ENCODE results near the gene EMC10.
A peak's percentile ranks its signal among the peaks of the same experiment; 100 is the strongest.
"Not testable (repeated sequence)": the region's sequence is repeated elsewhere in the genome, so short reads cannot be mapped to it uniquely, and the experiment has no call there.

The EMC10 gene

DNA sequence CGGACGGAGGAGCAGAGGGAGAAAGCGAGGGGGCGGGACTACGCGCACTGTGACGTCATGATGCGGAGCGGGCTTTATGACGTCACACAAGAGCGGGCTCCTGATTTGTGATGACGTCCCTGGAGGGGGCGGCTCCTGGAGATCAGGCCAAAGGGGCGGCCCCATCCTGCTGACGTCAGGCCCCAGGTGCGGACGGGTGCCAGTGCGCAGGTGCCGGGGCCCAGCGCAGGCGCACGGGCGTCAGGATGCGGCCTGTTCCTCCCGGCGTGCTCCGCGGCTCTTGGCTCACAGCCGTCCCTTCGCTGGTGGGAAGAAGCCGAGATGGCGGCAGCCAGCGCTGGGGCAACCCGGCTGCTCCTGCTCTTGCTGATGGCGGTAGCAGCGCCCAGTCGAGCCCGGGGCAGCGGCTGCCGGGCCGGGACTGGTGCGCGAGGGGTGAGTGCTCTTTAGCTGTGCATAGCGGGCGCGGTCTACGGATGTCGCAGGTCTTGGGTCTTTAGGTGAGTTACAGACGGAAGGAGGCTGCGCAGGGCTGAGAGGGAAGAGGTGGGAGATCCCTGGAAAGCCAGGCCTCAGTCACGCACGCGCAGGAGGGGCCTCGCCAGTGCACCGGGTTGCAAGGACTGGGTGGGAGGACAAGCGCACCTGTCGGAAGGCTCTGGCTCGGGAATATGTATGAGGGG is at the start of gene EMC10, which contains the start of gene GARIN5A:
EMC10 (plus strand) TSS at position 284 of the 683 bp plus-strand sequence; CDS start at position 322, 38 bp downstream.
GARIN5A (minus strand) TSS at position 625 of the 683 bp plus-strand sequence; CDS start at position 165, 460 bp downstream.
- DNase-seq: peak; percentile 88

DNA sequence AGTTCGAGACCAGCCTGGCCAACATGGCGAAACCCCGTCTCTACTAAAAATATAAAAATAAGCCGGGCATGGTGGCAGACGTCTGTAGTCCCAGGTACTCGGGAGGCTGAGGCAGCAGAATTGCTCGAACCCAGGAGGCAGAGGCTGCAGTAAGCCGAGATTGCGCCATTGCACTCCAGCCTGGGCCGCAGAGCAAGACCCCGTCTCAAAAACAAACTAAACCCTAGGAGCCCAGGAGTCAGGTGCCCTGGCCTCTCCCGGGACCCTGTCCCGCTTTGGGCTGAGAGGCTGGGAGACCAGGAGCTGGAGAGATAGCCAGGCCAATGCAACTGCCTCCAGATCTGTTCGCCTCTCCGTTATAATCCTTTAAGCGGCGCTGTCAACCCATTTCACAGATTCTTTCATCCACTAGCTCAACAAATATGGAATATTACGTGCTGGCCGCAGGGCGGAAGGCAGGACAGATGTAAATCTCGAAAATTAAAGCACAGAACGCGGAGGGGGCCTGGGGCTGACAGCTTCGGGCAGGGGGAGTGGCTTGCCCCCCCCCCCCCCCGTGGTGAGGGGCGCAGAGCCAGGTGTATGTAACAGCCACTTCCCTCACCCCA is 48.9 kb upstream of the EMC10 start:
- DNase-seq: no peak

DNA sequence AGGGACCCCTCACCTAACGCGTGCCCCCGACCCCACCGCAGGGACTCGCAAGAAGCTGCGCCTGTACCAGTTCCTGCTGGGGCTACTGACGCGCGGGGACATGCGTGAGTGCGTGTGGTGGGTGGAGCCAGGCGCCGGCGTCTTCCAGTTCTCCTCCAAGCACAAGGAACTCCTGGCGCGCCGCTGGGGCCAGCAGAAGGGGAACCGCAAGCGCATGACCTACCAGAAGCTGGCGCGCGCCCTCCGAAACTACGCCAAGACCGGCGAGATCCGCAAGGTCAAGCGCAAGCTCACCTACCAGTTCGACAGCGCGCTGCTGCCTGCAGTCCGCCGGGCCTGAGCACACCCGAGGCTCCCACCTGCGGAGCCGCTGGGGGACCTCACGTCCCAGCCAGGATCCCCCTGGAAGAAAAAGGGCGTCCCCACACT is 48.3 kb upstream of the EMC10 start:
- DNase-seq: peak; percentile 17

DNA sequence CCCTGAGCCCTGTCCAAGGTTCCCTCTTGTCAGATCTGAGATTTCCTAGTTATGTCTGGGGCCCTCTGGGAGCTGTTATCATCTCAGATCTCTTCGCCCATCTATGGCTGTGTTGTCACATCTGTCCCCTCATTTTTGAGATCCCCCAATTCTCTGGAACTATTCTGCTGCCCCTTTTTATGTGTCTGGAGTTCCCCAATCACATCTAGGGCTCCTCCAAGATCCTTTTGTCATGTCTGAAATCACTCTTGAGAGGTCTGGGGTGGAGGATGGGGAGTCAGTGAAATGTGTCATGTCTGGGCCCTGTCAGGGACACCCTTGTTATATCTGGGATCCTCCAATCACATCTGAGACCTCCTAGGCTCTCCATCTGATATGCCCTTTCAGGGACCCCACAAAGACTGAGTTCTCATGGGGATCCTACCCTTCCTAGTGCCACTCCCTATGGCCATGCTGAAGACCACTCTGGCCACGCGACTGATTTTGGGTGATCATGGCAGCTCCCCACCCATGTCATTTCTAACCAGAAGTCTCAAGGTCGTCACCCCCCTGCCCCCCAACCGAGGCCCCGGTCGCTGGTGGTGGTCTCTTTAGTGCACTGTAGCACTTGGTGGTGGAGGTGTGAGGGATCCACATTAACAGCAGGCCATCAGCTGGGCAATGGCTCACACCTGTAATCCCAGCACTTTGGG is 47.4 kb upstream of the EMC10 start:
- no peak for DNase-seq

DNA sequence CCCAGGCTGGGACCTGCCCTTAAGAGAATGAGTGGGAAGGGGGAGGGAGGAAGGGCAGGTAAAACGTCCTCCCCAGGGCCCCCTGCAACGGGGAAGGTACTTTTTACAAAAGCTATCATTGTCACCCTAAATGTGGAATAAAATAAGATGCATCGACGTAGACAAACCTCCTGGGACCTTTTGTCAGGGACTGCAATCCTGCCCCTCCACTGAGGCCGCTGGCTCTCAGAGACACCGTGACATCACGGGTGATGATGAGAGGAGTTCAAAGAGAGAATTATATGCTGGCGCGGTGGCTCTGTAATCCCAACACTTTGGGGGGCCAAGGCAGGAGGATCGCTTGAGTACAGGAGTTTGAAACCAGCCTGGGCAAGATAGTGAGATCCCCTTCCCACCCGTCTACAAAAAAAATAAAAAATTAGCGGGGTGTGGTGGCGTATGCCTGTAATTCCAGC is 45.4 kb upstream of the EMC10 start:
- no peak for DNase-seq

DNA sequence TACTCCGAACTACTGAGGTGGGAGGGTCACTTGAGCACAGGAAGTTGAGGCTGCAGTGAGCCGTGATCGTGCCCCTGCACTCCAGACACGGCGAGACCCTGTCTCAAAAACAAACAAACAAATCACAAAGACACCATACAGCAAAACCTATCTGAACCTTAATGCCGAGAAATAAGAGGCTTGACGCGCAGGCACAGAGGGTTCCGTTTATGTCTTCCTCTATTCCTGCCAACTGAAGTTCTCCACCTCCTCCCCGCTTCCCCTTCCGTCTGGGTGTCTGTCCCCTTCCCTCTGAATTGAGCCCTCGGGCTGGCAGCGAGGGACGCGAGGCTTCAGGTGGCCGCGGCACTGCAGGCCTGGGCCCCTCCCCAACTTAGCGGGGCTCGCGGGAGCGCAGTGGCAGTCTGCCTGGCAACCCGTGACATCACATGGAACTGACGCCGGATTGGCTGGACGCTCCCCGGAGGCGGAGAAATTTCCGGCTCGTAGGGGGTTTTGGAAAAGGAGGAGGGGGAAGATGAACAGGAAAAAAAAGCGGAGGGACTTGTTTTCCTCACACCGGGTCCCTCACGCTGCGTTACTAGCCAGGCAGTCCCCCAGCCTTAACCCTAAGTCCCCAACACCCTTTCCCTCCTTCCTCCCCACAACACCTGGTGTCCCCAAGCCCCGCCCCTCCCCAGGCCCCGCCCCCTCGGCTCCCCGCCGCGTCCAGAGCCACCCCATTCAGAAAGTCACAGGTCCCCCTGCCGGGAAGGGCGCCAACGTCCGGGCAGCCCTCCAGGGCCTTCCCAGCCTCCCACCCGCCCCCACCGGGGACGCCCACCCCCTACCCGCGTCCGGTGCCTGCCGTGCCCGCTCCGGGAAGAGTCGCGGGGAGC is 44.7 kb upstream of the EMC10 start:
- peak; percentile 54 for DNase-seq

DNA sequence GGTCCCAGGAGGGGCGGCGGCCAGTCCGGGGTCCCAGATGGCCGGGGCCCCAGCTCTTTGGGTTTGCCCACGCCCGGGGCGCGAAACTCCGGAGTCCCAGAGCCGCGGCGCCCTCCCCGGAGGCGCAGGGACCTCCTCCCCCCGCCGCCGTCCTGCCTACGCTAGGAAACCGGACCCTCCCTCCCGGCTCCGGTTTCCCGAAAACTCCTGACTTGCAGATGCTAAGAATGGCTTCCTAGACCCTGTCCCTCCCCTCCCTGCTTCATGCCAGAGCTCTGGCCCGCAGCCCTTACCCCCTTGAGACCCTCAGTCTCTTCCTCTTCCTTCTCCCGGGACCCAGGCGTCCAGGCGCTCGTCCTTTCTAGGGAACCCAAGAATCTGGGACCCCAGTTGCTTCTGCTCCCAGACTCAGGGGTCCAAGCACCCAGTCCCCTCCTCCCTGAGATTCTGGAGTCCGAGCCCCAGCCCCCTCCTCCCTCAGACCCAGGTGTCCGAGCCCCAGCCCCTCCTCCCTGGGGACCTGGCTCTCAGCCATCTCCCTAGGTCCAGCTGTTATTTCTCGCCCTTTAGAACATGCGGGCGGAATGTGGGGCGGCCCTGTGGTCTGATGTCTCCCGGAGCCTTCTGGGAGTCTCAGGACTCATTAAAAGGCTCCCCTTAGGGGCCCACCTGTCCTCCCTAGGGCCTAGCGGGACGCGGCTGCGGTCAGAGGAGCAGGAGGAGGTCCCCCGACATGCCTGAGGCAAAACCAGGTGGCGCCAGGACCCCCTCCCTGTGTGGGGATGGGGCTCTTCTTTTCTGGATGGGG is 43.9 kb upstream of the EMC10 start, which contains the start of gene MYBPC2:
MYBPC2 (plus strand) TSS at position 672 of the 808 bp plus-strand sequence; CDS start at position 734, 62 bp downstream.
- no peak for DNase-seq

DNA sequence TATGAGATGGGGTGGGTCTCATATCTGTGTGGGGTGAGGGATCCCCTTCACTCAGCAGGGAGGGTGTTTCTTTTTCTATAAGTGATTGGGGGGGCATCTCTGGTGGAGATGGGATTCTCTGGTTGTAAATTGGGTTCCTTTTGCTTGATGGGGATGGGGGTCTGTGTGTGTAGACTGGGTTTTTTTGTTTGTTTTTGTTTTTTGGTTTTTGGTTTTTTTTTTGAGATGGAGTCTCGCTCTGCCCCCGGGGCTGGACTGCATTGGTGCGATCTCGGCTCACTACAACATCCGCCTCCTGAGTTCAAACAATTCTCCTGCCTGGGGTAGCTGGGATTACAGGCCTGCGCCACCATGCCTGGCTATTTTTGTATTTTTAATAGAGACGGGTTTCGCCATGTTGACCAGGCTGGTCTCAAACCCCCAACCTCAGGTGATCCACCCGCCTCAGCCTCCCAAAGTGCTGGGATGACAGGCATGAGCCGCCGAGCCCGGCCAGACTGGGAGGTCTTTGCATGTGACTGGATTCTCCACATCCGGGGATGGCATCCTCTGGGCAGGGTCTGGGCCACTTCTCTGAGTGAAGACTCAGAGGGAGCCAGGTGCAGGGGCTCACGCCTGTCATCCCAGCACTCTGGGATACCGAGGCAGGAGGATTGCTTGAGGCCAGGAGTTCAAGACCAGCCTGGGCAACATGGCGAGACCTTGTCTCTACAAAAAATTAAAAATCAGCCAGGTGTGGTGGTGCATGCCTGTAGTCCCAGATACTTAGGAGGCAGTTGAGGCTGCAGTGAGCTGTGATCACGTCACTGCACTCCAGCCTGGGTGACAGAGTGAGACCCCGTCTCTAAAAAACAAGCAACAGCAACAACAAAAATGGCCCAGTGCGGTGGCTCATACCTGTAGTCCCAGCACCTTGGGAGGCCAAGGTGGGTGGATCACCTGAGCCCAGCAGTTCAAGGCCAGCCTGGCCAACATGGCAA is 42.8 kb upstream of the EMC10 start:
- DNase-seq: no peak

DNA sequence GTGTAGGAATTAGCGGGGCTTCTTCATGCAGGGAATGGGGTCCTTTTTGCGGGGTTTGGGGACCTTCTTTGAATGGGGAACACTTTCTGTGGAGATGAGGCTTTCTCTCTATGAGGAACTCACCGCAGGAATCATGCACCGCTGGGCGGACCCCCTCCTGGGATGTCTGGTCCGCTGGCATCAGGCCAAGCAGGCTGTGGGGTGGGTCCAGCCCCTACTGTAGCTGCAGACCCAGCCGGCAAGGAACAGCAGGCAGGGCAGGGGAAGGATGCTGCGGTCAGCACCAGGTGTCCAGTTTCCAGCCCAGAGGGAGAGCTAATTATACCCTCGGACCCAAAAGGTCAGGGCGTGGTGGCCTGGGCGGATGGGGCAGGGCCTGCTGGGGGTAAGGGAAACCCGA is 41.8 kb upstream of the EMC10 start:
- DNase-seq: no peak

DNA sequence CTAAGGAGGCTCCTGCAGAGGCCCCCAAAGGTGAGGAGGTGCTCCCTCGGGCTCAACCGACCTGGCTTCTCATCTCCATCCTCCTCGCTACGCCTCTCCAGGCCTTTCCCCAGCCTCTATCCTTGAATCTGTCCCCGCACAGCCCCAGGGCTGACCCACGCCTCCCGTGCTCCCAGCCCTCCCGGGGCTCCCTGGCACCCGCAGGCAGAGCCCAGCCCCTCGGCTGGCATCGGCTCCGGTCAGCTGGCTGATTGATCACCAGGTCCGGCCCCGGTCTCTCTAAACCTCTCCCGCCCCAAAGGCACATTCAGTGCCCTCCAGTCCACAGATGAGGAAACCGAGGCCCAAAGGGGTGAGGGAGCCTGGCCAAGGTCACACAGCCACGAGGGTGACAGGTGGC is 41.1 kb upstream of the EMC10 start:
- DNase-seq: no peak

DNA sequence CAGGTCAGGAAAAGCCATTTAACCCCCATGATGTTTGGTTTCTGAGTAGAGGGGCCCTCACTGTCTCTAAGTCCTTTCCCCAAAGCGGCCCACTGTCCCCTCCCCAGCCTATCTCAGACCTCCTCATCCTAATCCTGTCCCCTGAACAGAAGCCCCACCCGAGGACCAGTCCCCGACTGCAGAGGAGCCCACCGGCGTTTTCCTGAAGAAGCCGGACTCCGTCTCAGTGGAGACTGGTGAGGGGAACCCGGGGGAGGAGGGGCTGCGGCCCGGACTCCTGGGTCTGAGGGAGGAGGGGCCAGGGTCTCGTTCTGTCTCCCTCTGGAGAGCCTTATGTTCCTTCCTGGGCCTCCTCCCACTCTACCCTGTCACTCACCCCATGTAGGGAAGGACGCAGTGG is 40.7 kb upstream of the EMC10 start:
- no peak for DNase-seq

DNA sequence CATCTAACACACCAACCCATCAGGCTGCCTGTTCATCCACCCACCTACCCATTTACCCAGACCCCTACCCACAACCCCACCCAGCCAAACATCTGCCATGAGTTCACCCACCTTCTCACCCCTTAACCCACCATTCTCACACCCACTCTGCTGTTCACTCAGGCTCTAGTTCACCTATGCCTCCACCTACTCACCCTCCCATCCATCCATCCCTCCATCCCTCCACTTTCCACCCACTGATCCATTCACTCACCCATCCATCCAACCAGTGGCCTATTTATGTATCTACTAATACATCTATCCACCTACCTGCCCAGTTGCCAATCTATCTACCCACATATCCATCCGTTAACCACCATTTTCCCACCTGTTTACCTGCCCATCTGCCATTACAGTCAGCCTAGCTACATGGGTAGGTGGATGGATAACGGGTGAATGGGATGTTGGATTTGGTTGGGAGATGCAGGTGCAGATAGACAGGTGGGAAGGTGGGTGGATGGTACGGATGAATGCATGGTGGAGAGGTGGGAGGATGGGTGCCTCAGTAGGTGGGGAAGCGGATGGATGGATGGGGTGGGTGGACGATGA is 38.4 kb upstream of the EMC10 start:
- DNase-seq: no peak

DNA sequence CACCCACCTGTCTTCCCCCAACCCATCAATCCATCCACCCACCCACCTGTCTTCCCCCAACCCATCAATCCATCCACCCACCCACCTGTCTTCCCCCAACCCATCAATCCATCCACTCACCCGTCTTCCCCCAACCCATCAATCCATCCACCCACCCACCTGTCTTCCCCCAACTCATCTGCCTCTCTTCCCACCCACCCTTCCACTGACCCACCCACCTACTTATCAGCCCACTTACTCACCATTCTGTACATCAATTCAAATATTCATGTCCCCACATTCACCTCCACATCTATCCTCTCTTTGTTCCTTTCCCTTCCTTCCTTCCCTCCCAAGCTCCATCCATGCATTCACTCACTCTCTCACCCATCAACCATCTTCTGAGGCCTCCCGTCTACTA is 37.2 kb upstream of the EMC10 start:
- not testable (repeated sequence) for DNase-seq

DNA sequence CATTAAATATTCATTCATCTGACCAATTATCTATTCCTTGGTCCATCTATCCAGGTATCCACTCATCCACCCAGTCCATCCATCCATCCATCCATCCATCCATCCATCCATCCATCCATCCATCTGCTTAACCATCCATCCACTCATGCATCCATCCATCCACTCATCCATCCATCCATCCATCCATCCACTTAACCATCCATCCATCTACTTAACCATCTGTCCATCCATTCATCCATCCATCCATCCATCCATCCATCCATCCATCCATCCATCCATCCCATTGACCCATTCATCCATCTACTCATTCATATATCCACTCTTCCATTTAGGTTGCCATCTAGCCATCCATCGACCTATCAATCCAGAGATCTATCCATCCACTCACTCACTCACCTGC is 32.2 kb upstream of the EMC10 start:
- no peak for DNase-seq

DNA sequence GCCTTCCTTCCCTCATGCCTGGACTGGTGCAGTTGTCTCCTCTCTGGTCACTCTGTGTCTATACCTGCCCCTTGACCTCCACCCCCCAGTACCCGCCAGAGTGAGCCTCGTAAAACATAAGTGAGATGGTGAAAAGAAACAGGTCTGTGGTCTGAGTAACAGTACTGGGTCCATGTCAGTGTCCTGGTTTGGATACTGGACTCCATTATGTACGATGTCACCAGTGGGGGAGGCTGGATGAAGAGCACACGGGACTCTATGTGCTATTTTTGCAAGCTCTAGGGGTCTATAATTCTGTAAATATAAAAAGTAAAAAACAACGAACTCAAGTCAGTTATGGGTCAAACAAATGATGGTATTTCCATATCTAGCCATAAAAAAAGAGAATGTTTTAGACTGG is 29.3 kb upstream of the EMC10 start:
- no peak for DNase-seq

DNA sequence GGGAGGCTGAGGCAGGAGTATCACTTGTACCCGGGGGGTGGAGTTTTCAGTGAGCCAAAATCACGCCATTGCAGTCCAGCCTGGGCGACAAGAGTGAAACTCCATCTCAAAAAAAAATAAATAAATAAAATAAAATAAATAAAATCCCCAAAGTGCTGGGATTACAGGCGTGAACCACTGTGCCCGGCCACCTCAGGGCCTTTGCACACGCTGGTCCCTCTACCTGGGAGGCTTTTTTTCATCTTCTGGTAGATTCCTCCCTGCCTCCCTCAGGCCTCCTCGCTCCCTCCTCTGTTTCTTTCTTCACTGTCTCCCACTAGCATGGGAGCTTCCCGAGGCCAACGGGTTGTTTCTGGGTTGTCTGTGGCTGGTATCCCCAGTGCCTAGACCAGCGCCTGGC is 28.6 kb upstream of the EMC10 start:
- DNase-seq: no peak

DNA sequence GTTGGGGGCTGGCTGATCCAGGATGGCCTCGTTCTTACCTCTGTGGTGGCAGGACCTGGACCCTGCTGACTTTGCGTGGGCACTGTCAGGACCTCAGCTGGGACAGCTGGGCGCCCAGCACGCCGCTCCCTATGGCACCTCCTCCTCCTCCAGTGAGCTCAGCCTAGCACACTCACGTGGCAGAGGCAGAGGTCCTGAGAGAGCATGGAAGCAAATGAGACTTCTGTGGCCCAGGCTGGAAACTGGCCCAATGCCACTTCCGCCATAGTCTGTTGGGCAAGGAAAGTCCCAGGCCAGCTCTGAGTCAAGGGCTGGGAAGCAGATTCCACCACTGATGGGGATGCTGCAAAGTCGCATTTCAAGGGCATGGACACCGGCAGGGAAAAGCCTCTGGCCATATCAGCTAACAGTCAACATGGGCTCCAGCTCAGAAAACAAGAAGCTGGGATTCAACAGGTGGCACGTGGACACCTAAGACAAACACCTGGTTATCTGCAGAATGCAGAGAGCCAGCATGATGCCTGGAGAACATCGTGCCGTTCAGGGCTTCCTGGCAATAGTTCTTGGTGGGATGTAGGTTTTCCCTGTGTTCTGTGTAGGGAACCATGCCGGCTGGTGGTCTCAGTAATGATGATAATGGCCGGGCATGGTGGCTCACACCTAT is 26.9 kb upstream of the EMC10 start:
- DNase-seq: peak; percentile 1

DNA sequence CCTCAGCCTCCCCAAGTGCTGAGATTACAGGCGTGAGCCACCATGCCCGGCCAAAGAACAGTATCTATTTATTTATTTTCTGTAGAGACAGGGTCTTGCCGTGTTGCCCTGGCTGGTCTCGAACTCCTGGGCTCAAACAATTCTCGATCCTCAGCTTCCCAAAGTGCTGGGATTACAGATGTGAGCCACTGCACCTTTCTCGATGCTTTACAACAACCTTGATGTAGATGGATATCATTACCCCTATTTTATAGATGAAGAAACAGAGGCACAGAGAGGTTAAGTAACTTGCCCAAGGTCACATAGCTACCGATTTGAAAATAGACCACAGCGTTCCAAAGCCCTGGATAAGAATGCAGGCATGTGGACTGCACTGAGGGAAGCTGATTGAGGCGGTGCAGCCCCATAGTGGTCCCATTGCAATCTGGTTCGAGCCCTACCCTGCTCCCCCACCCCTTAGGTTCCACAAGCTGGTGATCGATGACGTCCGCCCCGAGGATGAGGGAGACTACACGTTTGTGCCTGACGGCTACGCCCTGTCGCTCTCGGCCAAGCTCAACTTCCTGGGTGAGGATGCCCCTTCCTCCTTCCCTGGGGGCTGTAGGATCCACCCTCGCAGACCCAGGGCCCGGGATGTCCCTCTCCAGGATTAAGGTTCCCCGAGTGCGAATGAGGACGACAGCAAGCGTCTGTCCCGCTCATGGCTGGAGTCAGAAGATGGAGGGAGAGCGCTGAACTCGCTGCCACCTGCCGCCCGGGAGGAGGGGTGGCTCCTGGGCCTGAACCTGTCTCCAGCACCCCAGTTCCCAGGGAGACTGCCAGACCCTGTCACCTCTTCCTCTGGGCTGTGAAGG is 25.7 kb upstream of the EMC10 start:
- DNase-seq: no peak

DNA sequence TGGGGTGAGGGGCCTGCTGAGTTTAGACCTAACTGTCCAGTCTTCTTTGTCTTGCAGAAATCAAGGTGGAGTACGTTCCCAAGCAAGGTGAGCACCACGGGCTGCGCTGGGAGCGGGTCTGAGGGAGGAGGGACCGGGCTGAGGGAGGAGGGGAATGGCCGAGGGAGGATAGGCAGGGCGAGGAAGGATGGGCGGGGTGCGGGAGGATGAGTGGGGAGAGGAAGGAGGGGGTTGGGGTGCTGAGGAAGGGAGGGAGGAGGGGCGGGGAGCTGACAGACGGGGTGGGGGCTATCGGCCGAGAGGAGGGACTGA is 25.1 kb upstream of the EMC10 start:
- DNase-seq: no peak

Data from kidney glomerular epithelial cell (primary cell).